Activated naive CD4-positive, alpha-beta T cell treated with anti-CD3 and anti-CD28 coated beads for 36 hours (primary cell): ENCODE data around the gene CFHR4. TPM values are rescaled to one million over a fixed set of nuclear protein-coding genes. Genes with fewer than 3 reads are reported as not detected.
"Not testable (repeated sequence)": the region's sequence is repeated elsewhere in the genome, so short reads cannot be mapped to it uniquely, and the experiment has no call there.

Experiments used
- CTCF ChIA-PET: fragments of 350-600 bp; sonication (Branson Sonifier 250); formaldehyde crosslinking; loops from one replicate; lab custom pipeline; 2021; ENCODE audit warnings: antibody characterized with exemption; lab: Charles Lee
- DNase-seq: peaks from one replicate; pipeline ENCODE4 v3.0.0-alpha.2; 2020
- H3K27ac Mint-ChIP-seq: one replicate; pipeline ENCODE4 v1.8.0; 2021; ENCODE audit warnings: mild to moderate bottlenecking, mixed read lengths
- H3K27me3 Mint-ChIP-seq: one replicate; pipeline ENCODE4 v1.8.0; 2021; ENCODE audit warnings: low read depth, mixed read lengths
- H3K36me3 Mint-ChIP-seq: one replicate; pipeline ENCODE4 v1.8.0; 2021; ENCODE audit warnings: low read depth, mixed read lengths
- H3K4me1 Mint-ChIP-seq: one replicate; pipeline ENCODE4 v1.8.0; 2021; ENCODE audit warnings: low read depth, mixed read lengths
- H3K4me3 Mint-ChIP-seq: one replicate; pipeline ENCODE4 v1.8.0; 2021; ENCODE audit warnings: mild to moderate bottlenecking, moderate library complexity, mixed read lengths
- H3K9me3 Mint-ChIP-seq: one replicate; pipeline ENCODE4 v1.8.0; 2021; ENCODE audit warnings: mixed read lengths
- intact Hi-C: fragments of 100-400 bp; cut with micrococcal nuclease; formaldehyde crosslinking; loops from one replicate; pipeline ENCODE4 v1.15.1; 2023
- total RNA-seq, 2 experiments: library from RNA; stranded (reverse); gene quantifications; one replicate each; pipeline ENCODE4 v1.2.3, GENCODE V29; 2021

The CFHR4 gene
- total RNA-seq, 2 experiments from 2014 or later, result not detected

GRCh38 chr1:196890668-196891067 lies 2.8 kb downstream of the CFHR4 start:
- intact Hi-C loops, result no loop called here
- DNase-seq, result no peak
- CTCF ChIA-PET, result no interaction called here
- no peaks in the 10 kb centered on the region for H3K4me1 Mint-ChIP-seq
- H3K9me3 Mint-ChIP-seq, result peaks cover 4% of the 10 kb centered on the region
- no peaks in the 10 kb centered on the region for H3K36me3 Mint-ChIP-seq
- no peak overlapping the region for H3K4me3 Mint-ChIP-seq
- no peak overlapping the region for H3K27ac Mint-ChIP-seq
- H3K27me3 Mint-ChIP-seq, result no peaks in the 10 kb centered on the region

- Mint-ChIP-seq H3K9me3 (peaks cover 3% of the 10 kb centered on the region), H3K4me3 (no peak overlapping the region), H3K27ac (no peak overlapping the region), H3K4me1 (no peaks in the 10 kb centered on the region), H3K36me3 (no peaks in the 10 kb centered on the region), H3K27me3 (no peaks in the 10 kb centered on the region)
- CTCF ChIA-PET, result no interaction called here
- no peak for DNase-seq
- intact Hi-C loops, result no loop called here
These were observed 3.4 kb downstream of the CFHR4 start for GRCh38 chr1:196891251-196891650.

GRCh38 chr1:196896355-196896754 lies 8.5 kb downstream of the CFHR4 start:
- H3K4me3 Mint-ChIP-seq, result no peak overlapping the region
- H3K36me3 Mint-ChIP-seq, result no peaks in the 10 kb centered on the region
- CTCF ChIA-PET, result no interaction called here
- DNase-seq, result no peak
- no peaks in the 10 kb centered on the region for H3K9me3 Mint-ChIP-seq
- peaks cover 16% of the 10 kb centered on the region for H3K27me3 Mint-ChIP-seq
- no peaks in the 10 kb centered on the region for H3K4me1 Mint-ChIP-seq
- intact Hi-C loops, result no loop called here
- no peak overlapping the region for H3K27ac Mint-ChIP-seq

GRCh38 chr1:196897158-196897828 lies 9.4 kb downstream of the CFHR4 start:
- CTCF ChIA-PET, result no interaction called here
- peaks cover 19% of the 10 kb centered on the region for H3K27me3 Mint-ChIP-seq
- no peaks in the 10 kb centered on the region for H3K4me1 Mint-ChIP-seq
- no peak overlapping the region for H3K27ac Mint-ChIP-seq
- H3K9me3 Mint-ChIP-seq, result no peaks in the 10 kb centered on the region
- DNase-seq, result no peak
- H3K4me3 Mint-ChIP-seq, result no peak overlapping the region
- intact Hi-C loops, result no loop called here
- no peaks in the 10 kb centered on the region for H3K36me3 Mint-ChIP-seq

GRCh38 chr1:196902344-196902743 lies 14.5 kb downstream of the CFHR4 start:
- intact Hi-C loops, result no loop called here
- no peak overlapping the region for H3K4me3 Mint-ChIP-seq
- no peak for DNase-seq
- H3K9me3 Mint-ChIP-seq, result no peaks in the 10 kb centered on the region
- H3K4me1 Mint-ChIP-seq, result no peaks in the 10 kb centered on the region
- H3K27ac Mint-ChIP-seq, result no peak overlapping the region
- no peaks in the 10 kb centered on the region for H3K36me3 Mint-ChIP-seq
- CTCF ChIA-PET, result no interaction called here
- H3K27me3 Mint-ChIP-seq, result peaks cover 15% of the 10 kb centered on the region

- intact Hi-C loops, result no loop called here
- no peaks in the 10 kb centered on the region for H3K9me3 Mint-ChIP-seq
- no peaks in the 10 kb centered on the region for H3K4me1 Mint-ChIP-seq
- H3K27ac Mint-ChIP-seq, result no peak overlapping the region
- H3K27me3 Mint-ChIP-seq, result no peaks in the 10 kb centered on the region
- no peak for DNase-seq
- CTCF ChIA-PET, result no interaction called here
- H3K36me3 Mint-ChIP-seq, result no peaks in the 10 kb centered on the region
- H3K4me3 Mint-ChIP-seq, result no peak overlapping the region
These were observed 22.4 kb downstream of the CFHR4 start for GRCh38 chr1:196910215-196910614.

- H3K27ac Mint-ChIP-seq, H3K4me1 Mint-ChIP-seq, DNase-seq, CTCF ChIA-PET, intact Hi-C loops, H3K27me3 Mint-ChIP-seq, H3K4me3 Mint-ChIP-seq, H3K36me3 Mint-ChIP-seq, H3K9me3 Mint-ChIP-seq: not testable (repeated sequence)
These were observed 24.4 kb downstream of the CFHR4 start for GRCh38 chr1:196912283-196912682.

GRCh38 chr1:196926839-196927238 lies 39.0 kb downstream of the CFHR4 start:
- H3K27me3 Mint-ChIP-seq, H3K4me1 Mint-ChIP-seq, H3K9me3 Mint-ChIP-seq, H3K27ac Mint-ChIP-seq, intact Hi-C loops, CTCF ChIA-PET, H3K36me3 Mint-ChIP-seq, H3K4me3 Mint-ChIP-seq, DNase-seq: not testable (repeated sequence)

- H3K4me3 Mint-ChIP-seq, H3K4me1 Mint-ChIP-seq, intact Hi-C loops: not testable (repeated sequence)
These were observed 45.0 kb downstream of the CFHR4 start for GRCh38 chr1:196932853-196933252.

GRCh38 chr1:196933531-196934189 lies 45.8 kb downstream of the CFHR4 start:
- CTCF ChIA-PET, result no interaction called here
- no peaks in the 10 kb centered on the region for H3K27me3 Mint-ChIP-seq
- DNase-seq, result no peak
- H3K4me3 Mint-ChIP-seq, result no peak overlapping the region
- no peaks in the 10 kb centered on the region for H3K4me1 Mint-ChIP-seq
- no peaks in the 10 kb centered on the region for H3K36me3 Mint-ChIP-seq
- H3K9me3 Mint-ChIP-seq, result no peaks in the 10 kb centered on the region
- no peak overlapping the region for H3K27ac Mint-ChIP-seq
- intact Hi-C loops, result no loop called here

More at GRCh38 chr1:196932853-196933252, 45.0 kb downstream of the CFHR4 start:
- H3K36me3 Mint-ChIP-seq, DNase-seq, H3K27me3 Mint-ChIP-seq, H3K9me3 Mint-ChIP-seq, CTCF ChIA-PET, H3K27ac Mint-ChIP-seq: not testable (repeated sequence)

- intact Hi-C loops, result not testable (repeated sequence)
These were observed 53.6 kb downstream of the CFHR4 start for GRCh38 chr1:196941474-196941873.

GRCh38 chr1:196943568-196943967 lies 55.7 kb downstream of the CFHR4 start, which contains the start of gene CFHR2:
CFHR2 (plus strand) TSS chr1:196943738; CDS start chr1:196943881, 143 bp downstream.
- CTCF ChIA-PET, DNase-seq, intact Hi-C loops, H3K36me3 Mint-ChIP-seq, H3K27me3 Mint-ChIP-seq, H3K9me3 Mint-ChIP-seq, H3K4me3 Mint-ChIP-seq, H3K4me1 Mint-ChIP-seq, H3K27ac Mint-ChIP-seq: not testable (repeated sequence)

More at GRCh38 chr1:196941474-196941873, 53.6 kb downstream of the CFHR4 start:
- H3K36me3 Mint-ChIP-seq, H3K4me1 Mint-ChIP-seq, H3K4me3 Mint-ChIP-seq, CTCF ChIA-PET, H3K27ac Mint-ChIP-seq, H3K27me3 Mint-ChIP-seq, H3K9me3 Mint-ChIP-seq, DNase-seq: not testable (repeated sequence)
